Chondrocyte (in vitro differentiated cells): ENCODE results near the gene ZYX. TPM values are rescaled to one million over a fixed set of nuclear protein-coding genes. Genes with fewer than 3 reads are reported as not detected.

Source experiments
- DNase-seq: peaks from one replicate; pipeline ENCODE4 v3.0.0; 2021; ENCODE audit warnings: mixed read lengths, low spot score
- H3K27ac Mint-ChIP-seq: one replicate; pipeline ENCODE4 v1.8.0; 2021; ENCODE audit warnings: mild to moderate bottlenecking, moderate library complexity, mixed read lengths; ENCODE audit not compliant: unreplicated experiment
- H3K27me3 Mint-ChIP-seq: 2 replicates; pipeline ENCODE4 v1.8.0; 2021; ENCODE audit warnings: low read depth, mixed read lengths
- H3K36me3 Mint-ChIP-seq: 2 replicates; pipeline ENCODE4 v1.8.0; 2021; ENCODE audit warnings: low read depth, mixed read lengths
- H3K4me1 Mint-ChIP-seq: 2 replicates; pipeline ENCODE4 v1.8.0; 2021; ENCODE audit warnings: low read depth, mild to moderate bottlenecking, mixed read lengths
- H3K4me3 Mint-ChIP-seq: one replicate; pipeline ENCODE4 v1.8.0; 2021; ENCODE audit warnings: mild to moderate bottlenecking, moderate library complexity, mixed read lengths; ENCODE audit not compliant: unreplicated experiment
- H3K9me3 Mint-ChIP-seq: 2 replicates; pipeline ENCODE4 v1.8.0; 2021; ENCODE audit warnings: low read depth, mixed read lengths
- total RNA-seq: library from RNA; stranded (reverse); gene quantifications from 3 replicates; pipeline ENCODE4 v1.2.1, GENCODE V29; 2021
- TF ChIP-seq, protein P1 (sequence below): fragments of 200-600 bp; sonication (generic); IDR thresholded peaks from 2 replicates; pipeline ENCODE4 v1.5.0; 2021; ENCODE audit warnings: antibody characterized with exemption, mild to moderate bottlenecking, moderate library complexity

Gene ZYX
- total RNA-seq, 1 donor from 2014 or later, result 386 TPM

DNA sequence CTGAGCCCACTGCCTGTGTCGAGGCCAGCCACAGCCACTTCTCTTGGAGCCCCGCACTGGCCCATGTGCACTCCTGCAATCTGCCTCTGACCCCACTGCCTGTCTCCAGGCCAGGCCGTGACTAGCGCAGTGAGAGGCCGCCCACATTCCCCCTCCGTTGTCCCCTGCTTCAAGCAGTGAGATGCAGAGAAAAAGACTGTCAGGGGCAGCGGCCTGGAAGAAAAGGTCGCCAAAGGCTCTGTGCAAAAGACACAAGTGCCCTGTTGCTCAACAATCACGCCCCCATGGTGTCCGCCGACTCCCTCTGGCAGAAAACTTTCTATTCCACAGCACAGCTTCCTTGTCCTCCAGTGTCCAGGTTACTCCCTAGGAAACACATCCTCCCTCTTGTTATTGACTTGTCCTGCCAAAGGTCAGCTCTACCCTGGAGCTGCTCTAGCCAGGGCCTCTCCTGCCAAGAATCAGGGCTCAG, 28.6 kb upstream of the ZYX start:
- Mint-ChIP-seq H3K4me3 (no peak overlapping the region), H3K36me3 (no peaks in the 10 kb centered on the region), H3K27ac (no peak overlapping the region), H3K4me1 (no peaks in the 10 kb centered on the region), H3K9me3 (no peaks in the 10 kb centered on the region), H3K27me3 (peaks cover 32% of the 10 kb centered on the region)
- no peak for DNase-seq
- TF ChIP-seq, protein P1, sequence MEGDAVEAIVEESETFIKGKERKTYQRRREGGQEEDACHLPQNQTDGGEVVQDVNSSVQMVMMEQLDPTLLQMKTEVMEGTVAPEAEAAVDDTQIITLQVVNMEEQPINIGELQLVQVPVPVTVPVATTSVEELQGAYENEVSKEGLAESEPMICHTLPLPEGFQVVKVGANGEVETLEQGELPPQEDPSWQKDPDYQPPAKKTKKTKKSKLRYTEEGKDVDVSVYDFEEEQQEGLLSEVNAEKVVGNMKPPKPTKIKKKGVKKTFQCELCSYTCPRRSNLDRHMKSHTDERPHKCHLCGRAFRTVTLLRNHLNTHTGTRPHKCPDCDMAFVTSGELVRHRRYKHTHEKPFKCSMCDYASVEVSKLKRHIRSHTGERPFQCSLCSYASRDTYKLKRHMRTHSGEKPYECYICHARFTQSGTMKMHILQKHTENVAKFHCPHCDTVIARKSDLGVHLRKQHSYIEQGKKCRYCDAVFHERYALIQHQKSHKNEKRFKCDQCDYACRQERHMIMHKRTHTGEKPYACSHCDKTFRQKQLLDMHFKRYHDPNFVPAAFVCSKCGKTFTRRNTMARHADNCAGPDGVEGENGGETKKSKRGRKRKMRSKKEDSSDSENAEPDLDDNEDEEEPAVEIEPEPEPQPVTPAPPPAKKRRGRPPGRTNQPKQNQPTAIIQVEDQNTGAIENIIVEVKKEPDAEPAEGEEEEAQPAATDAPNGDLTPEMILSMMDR, result no peak

- Mint-ChIP-seq H3K4me3 (no peak overlapping the region), H3K9me3 (no peaks in the 10 kb centered on the region), H3K27me3 (peaks cover 22% of the 10 kb centered on the region), H3K4me1 (no peaks in the 10 kb centered on the region), H3K27ac (no peak overlapping the region), H3K36me3 (no peaks in the 10 kb centered on the region)
- no peak for DNase-seq
- TF ChIP-seq, protein P1, result no peak
These were observed 26.8 kb upstream of the ZYX start for GRCh38 chr7:143354376-143354775.

- no peak for DNase-seq
- H3K36me3 Mint-ChIP-seq, result no peaks in the 10 kb centered on the region
- H3K27me3 Mint-ChIP-seq, result peaks cover 16% of the 10 kb centered on the region
- TF ChIP-seq, protein P1, result no peak
- H3K4me3 Mint-ChIP-seq, result no peak overlapping the region
- no peaks in the 10 kb centered on the region for H3K9me3 Mint-ChIP-seq
- no peaks in the 10 kb centered on the region for H3K4me1 Mint-ChIP-seq
- no peak overlapping the region for H3K27ac Mint-ChIP-seq
These were observed 26.2 kb upstream of the ZYX start for GRCh38 chr7:143354965-143355364.

DNA sequence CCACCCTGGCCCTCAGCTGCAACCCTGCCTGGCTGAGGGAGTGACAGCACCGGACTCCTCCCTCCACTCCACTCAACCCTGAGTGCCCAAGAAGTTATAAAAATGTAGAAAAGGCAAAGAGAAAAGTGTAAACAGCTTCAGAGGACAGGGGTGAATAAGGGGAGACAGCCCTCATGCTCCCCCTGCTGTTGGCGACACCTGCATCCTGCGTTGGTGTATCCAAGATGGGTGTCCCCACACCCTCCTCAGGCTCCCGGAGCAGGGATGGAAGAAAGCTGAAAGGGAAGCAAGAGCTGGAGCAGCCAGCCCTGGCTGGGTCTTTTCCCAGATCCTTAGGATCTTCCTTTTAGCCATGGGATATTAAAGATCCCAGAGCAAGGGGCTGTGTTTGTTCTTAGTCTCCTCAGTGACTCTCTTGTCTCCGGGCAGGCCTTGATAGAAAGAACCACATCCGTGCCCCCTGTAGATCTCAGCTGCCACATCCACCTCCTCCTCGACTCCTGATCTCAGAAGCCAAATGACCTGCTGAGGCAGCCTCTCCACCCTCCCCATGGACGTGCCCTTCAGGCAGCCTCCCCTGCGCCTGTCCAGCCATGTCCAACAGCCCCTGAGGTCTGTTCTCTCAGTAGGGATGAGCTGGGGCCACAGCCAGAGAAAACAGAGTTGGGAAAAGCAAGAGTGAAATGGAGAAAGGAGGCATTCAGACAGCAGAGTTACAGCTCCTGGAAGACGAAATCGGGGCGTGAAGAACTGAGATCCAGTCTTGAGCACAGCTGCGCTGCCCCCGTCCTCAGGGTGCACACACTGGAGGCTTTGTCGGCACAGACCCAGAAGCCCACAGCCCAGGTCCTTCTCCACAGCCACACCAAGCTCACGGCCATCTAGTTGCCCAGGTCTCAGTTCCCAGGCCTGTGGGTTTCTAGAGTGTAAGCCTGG, 25.4 kb upstream of the ZYX start:
- no peaks in the 10 kb centered on the region for H3K36me3 Mint-ChIP-seq
- H3K4me1 Mint-ChIP-seq, result no peaks in the 10 kb centered on the region
- H3K27me3 Mint-ChIP-seq, result peaks cover 17% of the 10 kb centered on the region
- H3K4me3 Mint-ChIP-seq, result no peak overlapping the region
- TF ChIP-seq, protein P1, result peak; percentile 9
- no peaks in the 10 kb centered on the region for H3K9me3 Mint-ChIP-seq
- no peak overlapping the region for H3K27ac Mint-ChIP-seq
- DNase-seq, result no peak

GRCh38 chr7:143356414-143357050, 24.6 kb upstream of the ZYX start:
- no peaks in the 10 kb centered on the region for H3K36me3 Mint-ChIP-seq
- no peak overlapping the region for H3K4me3 Mint-ChIP-seq
- H3K4me1 Mint-ChIP-seq, result peaks cover 3% of the 10 kb centered on the region
- TF ChIP-seq, protein P1, result no peak
- no peak for DNase-seq
- H3K27me3 Mint-ChIP-seq, result peaks cover 15% of the 10 kb centered on the region
- H3K9me3 Mint-ChIP-seq, result no peaks in the 10 kb centered on the region
- H3K27ac Mint-ChIP-seq, result no peak overlapping the region
